ENCODE measurements around the gene PICALM. TPM values are rescaled to one million over a fixed set of nuclear protein-coding genes. Genes with fewer than 3 reads are reported as not detected.

The PICALM gene
- total and polyA plus RNA-seq, 2 donors (not counting 1 experiment from before 2014, with no cell fraction given), result 48.4 to 165 TPM

DNA sequence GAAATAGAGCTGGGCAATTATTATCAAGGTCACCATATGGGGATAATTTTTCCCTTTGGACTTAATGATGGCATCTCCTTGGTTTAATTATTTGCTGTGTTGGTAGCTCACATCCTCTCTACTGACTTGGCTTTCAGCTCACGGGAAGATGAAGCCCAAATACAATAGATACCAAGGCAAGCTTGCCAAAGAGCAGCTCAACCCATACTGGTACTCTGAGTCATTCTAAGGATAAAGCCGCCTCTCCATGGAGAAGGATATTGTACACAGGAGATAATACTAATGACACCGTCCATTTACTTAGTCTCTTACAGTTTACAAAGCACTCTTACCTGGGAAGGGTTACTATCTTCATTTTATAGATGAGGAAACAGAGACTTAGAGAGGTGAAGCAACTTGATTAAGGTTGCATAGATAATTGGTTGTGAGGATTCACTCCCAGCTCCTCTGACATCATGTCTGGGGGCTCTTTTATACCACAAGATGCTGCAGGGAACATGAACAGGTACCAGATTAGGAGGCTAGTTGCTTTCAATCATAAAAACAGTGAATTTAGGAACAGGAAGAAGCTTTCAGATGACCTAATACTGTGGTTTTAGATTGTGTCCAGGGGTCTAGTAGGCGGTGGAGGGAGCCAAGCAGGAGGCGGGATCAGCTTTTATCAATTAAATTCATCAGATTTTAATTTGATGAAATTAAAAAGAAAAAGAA lies 48.3 kb upstream of the PICALM start:
- WGBS (ENCODE audit: insufficient coverage), result no CpG with 5 or more reads among the region's 5 CpGs
- no peak overlapping the region for H3K9ac ChIP-seq (ENCODE audit: low read length)
- peaks cover 7 to 12% of the 10 kb centered on the region in 2 donors for H3K4me1 ChIP-seq (ENCODE audit: control insufficient read depth in 2 of 2, insufficient read depth in 2 of 2, low read length in 2 of 2)
- no peaks in the 10 kb centered on the region for H4K20me1 ChIP-seq (ENCODE audit: control insufficient read depth, insufficient read depth, low read length, poor library complexity, severe bottlenecking)
- Mint-ChIP-seq H3K27ac (no peak overlapping the region), H3K4me3 (no peak overlapping the region), H3K9me3 (ENCODE audit: insufficient read depth) (no peaks in the 10 kb centered on the region), H3K27me3 (no peaks in the 10 kb centered on the region), H3K4me1 (peaks cover 20% of the 10 kb centered on the region)
- no peak for DNase-seq
- no peak overlapping the region for H3K4me2 ChIP-seq (replicated peaks; ENCODE audit: low read depth, low read length, poor library complexity, severe bottlenecking)
- no peak for ATAC-seq (ENCODE audit: low read depth)
- TF ChIP-seq EZH2 (IDR thresholded peaks at IDR 0.05; ENCODE audit: borderline replicate concordance, insufficient read depth, low read depth, low read length, poor library complexity, severe bottlenecking), result no peak
- TF ChIP-seq, protein P1, sequence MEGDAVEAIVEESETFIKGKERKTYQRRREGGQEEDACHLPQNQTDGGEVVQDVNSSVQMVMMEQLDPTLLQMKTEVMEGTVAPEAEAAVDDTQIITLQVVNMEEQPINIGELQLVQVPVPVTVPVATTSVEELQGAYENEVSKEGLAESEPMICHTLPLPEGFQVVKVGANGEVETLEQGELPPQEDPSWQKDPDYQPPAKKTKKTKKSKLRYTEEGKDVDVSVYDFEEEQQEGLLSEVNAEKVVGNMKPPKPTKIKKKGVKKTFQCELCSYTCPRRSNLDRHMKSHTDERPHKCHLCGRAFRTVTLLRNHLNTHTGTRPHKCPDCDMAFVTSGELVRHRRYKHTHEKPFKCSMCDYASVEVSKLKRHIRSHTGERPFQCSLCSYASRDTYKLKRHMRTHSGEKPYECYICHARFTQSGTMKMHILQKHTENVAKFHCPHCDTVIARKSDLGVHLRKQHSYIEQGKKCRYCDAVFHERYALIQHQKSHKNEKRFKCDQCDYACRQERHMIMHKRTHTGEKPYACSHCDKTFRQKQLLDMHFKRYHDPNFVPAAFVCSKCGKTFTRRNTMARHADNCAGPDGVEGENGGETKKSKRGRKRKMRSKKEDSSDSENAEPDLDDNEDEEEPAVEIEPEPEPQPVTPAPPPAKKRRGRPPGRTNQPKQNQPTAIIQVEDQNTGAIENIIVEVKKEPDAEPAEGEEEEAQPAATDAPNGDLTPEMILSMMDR (IDR thresholded peaks at IDR 0.05), result no peak
- intact Hi-C loops (cut with micrococcal nuclease), result loop anchor here (2.0 kb wide), 1 partner anchor 76 kb away; no protein-coding TSS in a partner anchor
- H3K36me3 ChIP-seq (replicated peaks in 1 of 2; ENCODE audit: control extremely low read depth in 1 of 2, control insufficient read depth in 1 of 2, extremely low read depth in 1 of 2, insufficient read depth in 2 of 2, low read length in 1 of 2), result no peaks in the 10 kb centered on the region
- CTCF ChIA-PET, result interaction anchor here (0.9 to 3.1 kb wide), 6 partner anchors 12 to 262 kb away, joined by 3 to 16 read pairs (median 6); partner anchors contain the start of genes CCDC83 and PICALM
- H3K27me3 ChIP-seq (replicated peaks in 1 of 4; ENCODE audit: control extremely low read depth in 1 of 4, control insufficient read depth in 3 of 4, insufficient read depth in 4 of 4, low read length in 3 of 4), result no peaks in the 10 kb centered on the region
- H3K4me3 ChIP-seq (ENCODE audit: control extremely low read depth in 1 of 5, extremely low read depth in 1 of 5, insufficient read depth in 1 of 5, low read depth in 2 of 5, low read length in 4 of 5), result no peak overlapping the region
- no peak overlapping the region for H2AFZ ChIP-seq (ENCODE audit: insufficient read depth, low read depth, low read length, poor library complexity, severe bottlenecking)
- H3K9me3 ChIP-seq (ENCODE audit: control extremely low read depth in 1 of 3, control insufficient read depth in 2 of 3, insufficient read depth in 1 of 3, low read length in 2 of 3), result no peaks in the 10 kb centered on the region
- POLR2A ChIA-PET, result interaction anchor here (1.3 to 2.1 kb wide), 2 partner anchors 14 to 48 kb away, joined by 3 to 7 read pairs; partner anchors contain the start of gene PICALM
- no peaks in the 10 kb centered on the region for H3K79me2 ChIP-seq (ENCODE audit: control insufficient read depth, insufficient read depth, low read length)
- no peak overlapping the region for H3K27ac ChIP-seq (ENCODE audit: low read length in 2 of 2)

DNA sequence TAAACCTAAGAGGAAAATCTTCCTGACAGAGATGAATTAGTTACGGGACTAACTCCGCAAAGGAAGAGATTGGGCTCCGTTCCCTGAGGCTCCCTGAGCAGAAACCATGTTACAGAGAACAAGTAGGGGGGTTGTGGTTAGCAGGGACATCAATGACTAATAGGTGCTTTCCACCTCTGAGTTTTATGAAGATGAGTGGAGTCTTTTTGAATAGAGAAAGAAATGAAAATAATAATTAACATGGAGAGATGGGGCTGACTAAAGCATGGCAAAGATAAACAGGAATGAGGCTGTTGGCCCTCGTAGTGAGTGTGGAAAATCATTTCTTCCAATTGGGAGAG lies 47.5 kb upstream of the PICALM start:
- Histone ChIP-seq H3K79me2 (ENCODE audit: control insufficient read depth, insufficient read depth, low read length) (no peaks in the 10 kb centered on the region), H4K20me1 (ENCODE audit: control insufficient read depth, insufficient read depth, low read length, poor library complexity, severe bottlenecking) (no peaks in the 10 kb centered on the region), H3K27me3 (replicated peaks in 1 of 4; ENCODE audit: control extremely low read depth in 1 of 4, control insufficient read depth in 3 of 4, insufficient read depth in 4 of 4, low read length in 3 of 4) (no peaks in the 10 kb centered on the region), H2AFZ (ENCODE audit: insufficient read depth, low read depth, low read length, poor library complexity, severe bottlenecking) (peak overlapping the region; percentile 24), H3K9me3 (ENCODE audit: control extremely low read depth in 1 of 3, control insufficient read depth in 2 of 3, insufficient read depth in 1 of 3, low read length in 2 of 3) (no peaks in the 10 kb centered on the region), H3K4me3 (ENCODE audit: control extremely low read depth in 1 of 5, extremely low read depth in 1 of 5, insufficient read depth in 1 of 5, low read depth in 2 of 5, low read length in 4 of 5) (no peak overlapping the region), H3K9ac (ENCODE audit: low read length) (no peak overlapping the region), H3K4me1 (ENCODE audit: control insufficient read depth in 2 of 2, insufficient read depth in 2 of 2, low read length in 2 of 2) (peaks cover 7 to 12% of the 10 kb centered on the region in 2 donors), H3K27ac (ENCODE audit: low read length in 2 of 2) (no peak overlapping the region), H3K4me2 (replicated peaks; ENCODE audit: low read depth, low read length, poor library complexity, severe bottlenecking) (peak overlapping the region; percentile 18), H3K36me3 (replicated peaks in 1 of 2; ENCODE audit: control extremely low read depth in 1 of 2, control insufficient read depth in 1 of 2, extremely low read depth in 1 of 2, insufficient read depth in 2 of 2, low read length in 1 of 2) (no peaks in the 10 kb centered on the region)
- Mint-ChIP-seq H3K4me1 (peaks cover 20% of the 10 kb centered on the region), H3K9me3 (ENCODE audit: insufficient read depth) (no peaks in the 10 kb centered on the region), H3K4me3 (peak overlapping the region; percentile 38), H3K27ac (peak overlapping the region; percentile 54), H3K27me3 (no peaks in the 10 kb centered on the region)
- TF ChIP-seq, protein P1 (IDR thresholded peaks at IDR 0.05), result no peak
- no peak for TF ChIP-seq EZH2 (IDR thresholded peaks at IDR 0.05; ENCODE audit: borderline replicate concordance, insufficient read depth, low read depth, low read length, poor library complexity, severe bottlenecking)
- 43% methylated on average over 3 of the region's 4 CpGs for WGBS (ENCODE audit: insufficient coverage)
- intact Hi-C loops (cut with micrococcal nuclease), result loop anchor here (2.0 kb wide), 1 partner anchor 76 kb away; no protein-coding TSS in a partner anchor
- peak; percentile 28 for DNase-seq
- ChIA-PET CTCF (interaction anchor here (0.6 to 3.1 kb wide), 7 partner anchors 35 to 261 kb away, joined by 3 to 16 read pairs (median 5); partner anchors contain the start of genes CCDC83 and PICALM), POLR2A (interaction anchor here (1.3 to 2.1 kb wide), 2 partner anchors 15 to 48 kb away, joined by 3 to 7 read pairs; partner anchors contain the start of gene PICALM)
- peak; percentile 92 for ATAC-seq (ENCODE audit: low read depth)

Measured in B cell (primary cell).